GM12892 (cell line): Measurements from ENCODE around the gene PTK6.

Experiments
- POLR2A ChIP-seq: IDR thresholded peaks from 2 replicates; pipeline ENCODE4 v1.6.1; 2011; ENCODE audit warnings: low read depth, low read length, control low read depth
- POLR2AphosphoS5 ChIP-seq: IDR thresholded peaks from 2 replicates; pipeline ENCODE4 v1.6.1; 2011; ENCODE audit warnings: low read depth, low read length, control low read depth

- no peak for TF ChIP-seq POLR2A
- no peak for TF ChIP-seq POLR2AphosphoS5
These were observed 31.9 kb downstream of the PTK6 start for GRCh38 chr20:63505281-63505680.
